NCI-H1436 treated with DMSO at 0.1 percent for 48 hours (cell line): ENCODE data around the gene GFAP.
"Not testable (repeated sequence)": the region's sequence is repeated elsewhere in the genome, so short reads cannot be mapped to it uniquely, and the experiment has no call there.

Source experiments
- DNase-seq: peaks from one replicate; lab custom pipeline; 2025; lab: John Stamatoyannopoulos, UW

Gene GFAP

DNA sequence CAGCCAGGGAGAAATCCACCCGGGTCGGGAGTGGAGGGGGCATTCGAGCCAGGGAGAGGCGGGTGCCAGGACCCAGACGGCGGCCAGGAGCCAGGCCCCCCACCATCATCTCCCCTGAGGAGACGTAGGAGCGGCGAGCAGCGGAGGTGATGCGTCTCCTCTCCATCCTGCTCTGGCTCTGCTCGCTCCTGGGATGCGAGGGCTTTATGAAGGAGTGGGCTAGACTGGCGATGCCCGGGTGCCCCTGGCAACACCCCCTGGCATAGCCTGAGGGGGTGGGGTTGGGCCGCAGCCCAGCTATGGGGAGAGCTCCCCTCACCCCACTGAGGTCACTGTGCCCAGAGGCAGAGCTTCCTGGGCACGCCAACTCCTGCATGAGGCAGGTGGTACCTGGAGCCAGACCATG is at the start of gene GFAP:
Gene GFAP (minus strand): TSS at position 180 of the 406 bp plus-strand sequence. CDS start 14 bp downstream, at position 166.
- DNase-seq = no peak

GRCh38 chr17:44961921-44962350 is 46.6 kb upstream of the GFAP start:
- no peak for DNase-seq

DNA sequence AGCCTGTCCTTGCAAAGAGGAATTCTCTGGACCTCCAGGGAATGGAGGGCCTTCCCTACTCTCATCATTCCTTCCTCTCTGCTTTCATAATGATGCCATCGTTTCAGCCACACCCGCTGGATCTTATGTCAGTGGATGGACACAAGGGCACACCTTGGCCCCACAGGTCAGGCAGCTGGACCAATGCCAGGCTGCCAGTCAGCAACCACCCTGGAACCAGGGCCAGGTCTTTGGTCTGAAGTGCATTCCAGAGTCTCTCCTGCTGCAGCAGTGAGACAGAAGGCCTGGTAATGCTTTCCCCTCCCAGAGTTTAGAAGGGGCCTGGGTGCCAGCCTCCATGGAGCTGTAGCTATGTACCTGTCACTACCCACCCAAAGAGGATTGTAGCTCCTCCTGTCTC is 45.4 kb upstream of the GFAP start:
- no peak for DNase-seq

GRCh38 chr17:44959821-44960531 is 44.7 kb upstream of the GFAP start:
- DNase-seq = no peak

DNA sequence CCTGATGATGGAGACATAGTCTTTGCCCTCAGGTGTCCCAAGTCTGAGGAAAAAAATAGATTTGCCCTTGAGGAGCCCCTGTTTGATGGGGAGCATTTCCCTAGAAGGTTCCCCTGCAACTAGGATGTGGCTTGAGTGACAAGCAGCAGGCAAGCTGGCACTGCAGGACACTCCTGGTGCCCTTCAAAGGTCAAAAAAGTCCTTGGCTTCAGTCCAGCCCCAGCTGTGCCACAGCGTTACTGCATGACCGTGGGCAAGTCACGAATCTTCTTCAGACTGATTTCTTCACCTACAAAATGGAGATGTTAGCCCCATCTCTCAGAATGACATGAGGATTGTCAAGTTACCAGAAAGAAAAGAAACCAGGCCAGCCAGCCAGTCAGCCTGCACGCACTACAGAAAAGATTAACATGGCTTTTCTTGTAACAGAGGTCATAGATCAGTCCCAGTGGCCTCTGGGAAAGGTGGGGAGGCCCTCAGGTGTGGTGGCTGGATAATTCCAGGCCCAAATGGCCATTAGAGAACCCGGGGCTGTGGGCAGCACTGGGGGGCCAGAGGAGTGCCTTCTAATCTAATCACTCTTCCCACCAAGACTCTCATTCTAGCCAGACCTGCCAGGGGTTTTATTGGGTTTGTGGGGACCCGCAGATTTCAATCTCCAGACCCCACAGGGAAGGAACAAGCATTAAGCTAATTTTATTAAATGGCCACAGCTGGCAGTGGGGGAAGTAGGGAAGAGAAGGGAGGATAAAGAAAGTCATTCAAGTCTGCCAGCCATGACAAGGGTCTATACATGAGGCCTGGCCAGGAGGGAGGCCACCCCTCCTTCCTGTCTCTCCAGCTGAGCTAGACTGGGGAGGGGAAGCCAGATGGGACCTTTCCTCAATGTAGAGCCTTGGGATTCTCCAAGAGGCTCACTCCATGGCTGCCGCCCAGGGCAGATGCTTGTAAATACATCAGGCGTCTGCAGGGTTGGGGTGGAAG is 42.0 kb upstream of the GFAP start:
- no peak for DNase-seq

DNA sequence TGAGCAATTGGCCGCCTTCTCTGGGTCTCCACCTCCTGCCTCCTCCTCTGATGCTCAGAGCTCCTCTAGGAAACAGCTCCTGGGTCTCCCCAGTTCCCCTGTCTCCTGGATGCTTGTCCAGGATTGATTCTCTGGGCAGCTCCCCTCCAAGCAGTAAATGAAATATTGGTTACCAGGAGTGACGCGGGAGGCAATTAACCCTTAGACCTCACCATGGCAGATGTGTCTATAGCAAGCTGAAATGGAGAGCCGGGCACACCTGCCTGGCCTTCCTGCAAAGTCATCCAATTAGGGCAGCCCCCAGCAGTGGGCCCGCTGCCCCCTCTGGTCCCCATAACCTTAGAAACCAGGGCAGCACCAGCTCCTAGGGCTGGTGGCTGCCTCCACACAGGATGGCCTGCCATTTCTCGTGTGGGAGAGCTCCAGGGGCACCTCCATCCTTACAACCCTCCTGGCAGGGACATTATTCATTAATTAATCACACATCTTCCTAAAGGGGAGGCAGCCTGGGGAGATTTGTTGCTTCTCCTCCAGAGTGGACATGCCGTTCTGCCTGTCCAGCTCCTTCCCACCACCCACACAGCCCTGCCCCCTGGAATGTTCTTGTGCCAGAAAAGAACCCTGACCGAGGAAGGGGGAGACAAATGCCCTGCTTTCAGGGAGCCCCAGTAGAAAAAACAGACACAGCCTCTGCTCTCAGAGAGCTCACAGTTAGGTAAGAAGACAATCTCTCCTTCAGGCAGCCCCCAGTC is 40.5 kb upstream of the GFAP start:
- no peak for DNase-seq

DNA sequence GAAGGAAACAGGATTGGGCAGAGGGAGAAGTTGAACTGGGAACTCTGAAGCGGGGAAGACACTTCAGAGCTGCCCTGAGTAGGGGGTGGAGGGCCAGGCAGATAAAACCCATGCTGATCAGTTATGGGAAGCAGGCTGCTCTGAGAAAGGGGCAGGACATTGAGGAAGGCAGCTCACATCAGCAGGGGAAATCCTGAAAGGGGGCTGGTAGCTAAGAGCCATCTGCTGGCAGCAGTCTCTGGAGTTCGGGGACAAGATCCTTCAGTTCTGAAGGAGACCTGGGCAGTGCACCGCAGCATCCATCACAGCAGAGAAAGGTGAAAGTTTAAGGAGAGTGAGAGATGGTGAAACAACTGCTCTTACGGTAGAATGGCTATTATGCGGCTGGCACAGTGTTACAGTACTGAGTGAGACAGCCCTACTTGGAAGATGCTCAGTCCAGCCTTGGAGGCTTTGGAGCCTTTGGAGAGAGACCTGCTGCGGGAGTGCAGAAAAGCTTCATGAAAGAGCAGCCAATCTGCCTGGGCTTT is 37.7 kb upstream of the GFAP start:
- DNase-seq = no peak

GRCh38 chr17:44948315-44948795 is 33.1 kb upstream of the GFAP start:
- no peak for DNase-seq

- peak; percentile 94 for DNase-seq
These were observed 32.4 kb upstream of the GFAP start, which contains the start of gene KIF18B for GRCh38 chr17:44947461-44948314. Gene KIF18B, minus strand, starts transcription at chr17:44947773. Its CDS starts 11,429 bp downstream, at chr17:44936344.

- not testable (repeated sequence) for DNase-seq
These were observed 30.4 kb upstream of the GFAP start for GRCh38 chr17:44945652-44946051.

- no peak for DNase-seq
These were observed 27.2 kb upstream of the GFAP start for GRCh38 chr17:44942456-44942855.

- DNase-seq = no peak
These were observed 26.5 kb upstream of the GFAP start for GRCh38 chr17:44941712-44942331.

GRCh38 chr17:44940768-44941167 is 25.5 kb upstream of the GFAP start:
- DNase-seq = no peak

GRCh38 chr17:44940317-44940716 is 25.0 kb upstream of the GFAP start:
- DNase-seq = no peak

DNA sequence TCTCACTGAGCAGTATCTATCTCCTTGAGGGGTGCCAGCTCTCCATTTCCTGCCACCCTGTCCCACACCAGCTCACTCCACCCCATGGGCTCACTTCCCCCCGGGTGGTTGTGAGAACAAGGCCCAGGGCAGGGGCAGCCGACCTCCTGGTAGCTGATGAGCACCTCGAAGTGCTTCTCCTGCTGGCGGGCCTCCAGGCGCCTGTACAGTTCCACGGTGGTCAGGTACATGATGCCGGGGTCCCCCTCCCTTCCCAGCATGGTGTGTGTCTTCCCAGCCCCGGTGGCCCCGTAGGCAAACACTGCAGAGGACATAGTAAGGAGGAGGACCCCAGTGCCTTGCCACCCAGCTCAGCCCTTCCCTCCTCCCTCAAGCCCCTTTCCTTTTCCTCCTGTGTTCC is 19.8 kb upstream of the GFAP start:
- no peak for DNase-seq

GRCh38 chr17:44934745-44935105 is 19.4 kb upstream of the GFAP start:
- no peak for DNase-seq

GRCh38 chr17:44933824-44934744 is 18.8 kb upstream of the GFAP start:
- DNase-seq = no peak

- DNase-seq = no peak
These were observed 17.4 kb upstream of the GFAP start for GRCh38 chr17:44932787-44933097.

DNA sequence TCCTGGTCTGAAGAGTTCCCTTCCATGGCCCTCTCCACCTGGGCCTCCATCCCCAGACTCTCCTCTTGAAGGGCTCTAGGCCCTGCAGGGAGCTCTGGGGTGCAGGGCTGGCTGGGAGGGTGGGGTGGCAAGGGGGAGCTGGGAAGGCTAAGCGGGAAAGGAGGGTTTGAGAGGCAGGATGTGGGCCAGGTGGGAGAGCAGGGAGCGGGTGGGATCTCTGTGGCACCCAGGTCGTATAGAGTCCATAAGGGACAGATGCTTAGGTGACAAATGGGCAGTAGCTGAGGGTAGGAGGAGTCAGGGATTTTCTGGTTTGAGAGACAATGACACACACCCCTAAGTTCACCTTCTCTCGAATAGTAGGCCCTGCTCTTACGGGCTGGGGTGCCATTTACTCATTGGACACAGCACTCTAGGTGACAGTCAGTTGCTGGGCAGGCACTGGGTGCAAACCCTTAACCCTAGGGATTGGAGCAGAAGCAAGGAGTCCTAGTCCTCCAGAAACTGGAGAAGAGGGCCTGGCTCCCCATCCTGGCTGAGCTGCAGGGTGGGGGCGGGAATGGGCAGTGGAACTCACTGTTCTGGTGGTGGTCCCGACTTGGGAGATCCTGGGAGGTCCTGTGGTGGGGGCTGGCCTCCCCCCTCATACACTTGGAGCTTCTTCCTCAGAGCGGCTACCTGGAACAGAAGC is 16.9 kb upstream of the GFAP start:
- DNase-seq = no peak
